Measurements from ENCODE around the gene SEC23A.

Gene SEC23A

GRCh38 chr14:39038542-39038941 lies 64.5 kb downstream of the SEC23A start:
- no peak for TF ChIP-seq CTCF (conservative IDR thresholded peaks at IDR 0.05; ENCODE audit: control insufficient read depth, insufficient read depth, low read depth, low read length)
- DNase-seq (ENCODE audit: low read depth): no peak
- H3K4me3 ChIP-seq (ENCODE audit: control insufficient read depth, low read depth, low read length): no peak overlapping the region

- DNase-seq (ENCODE audit: low read depth): no peak
- TF ChIP-seq CTCF (conservative IDR thresholded peaks at IDR 0.05; ENCODE audit: control insufficient read depth, insufficient read depth, low read depth, low read length): no peak
- H3K4me3 ChIP-seq (ENCODE audit: control insufficient read depth, low read depth, low read length): no peak overlapping the region
These were observed 66.3 kb downstream of the SEC23A start for GRCh38 chr14:39036760-39037159.

GRCh38 chr14:39035336-39035735 lies 67.7 kb downstream of the SEC23A start:
- DNase-seq (ENCODE audit: low read depth): no peak
- TF ChIP-seq CTCF (conservative IDR thresholded peaks at IDR 0.05; ENCODE audit: control insufficient read depth, insufficient read depth, low read depth, low read length): no peak
- H3K4me3 ChIP-seq (ENCODE audit: control insufficient read depth, low read depth, low read length): no peak overlapping the region

- DNase-seq (ENCODE audit: low read depth): no peak
- no peak overlapping the region for H3K4me3 ChIP-seq (ENCODE audit: control insufficient read depth, low read depth, low read length)
- TF ChIP-seq CTCF (conservative IDR thresholded peaks at IDR 0.05; ENCODE audit: control insufficient read depth, insufficient read depth, low read depth, low read length): peak; percentile 36
These were observed 68.3 kb downstream of the SEC23A start for GRCh38 chr14:39034481-39035296.

GRCh38 chr14:39033371-39033770 lies 69.7 kb downstream of the SEC23A start:
- no peak for DNase-seq (ENCODE audit: low read depth)
- no peak for TF ChIP-seq CTCF (conservative IDR thresholded peaks at IDR 0.05; ENCODE audit: control insufficient read depth, insufficient read depth, low read depth, low read length)
- no peak overlapping the region for H3K4me3 ChIP-seq (ENCODE audit: control insufficient read depth, low read depth, low read length)

DNA sequence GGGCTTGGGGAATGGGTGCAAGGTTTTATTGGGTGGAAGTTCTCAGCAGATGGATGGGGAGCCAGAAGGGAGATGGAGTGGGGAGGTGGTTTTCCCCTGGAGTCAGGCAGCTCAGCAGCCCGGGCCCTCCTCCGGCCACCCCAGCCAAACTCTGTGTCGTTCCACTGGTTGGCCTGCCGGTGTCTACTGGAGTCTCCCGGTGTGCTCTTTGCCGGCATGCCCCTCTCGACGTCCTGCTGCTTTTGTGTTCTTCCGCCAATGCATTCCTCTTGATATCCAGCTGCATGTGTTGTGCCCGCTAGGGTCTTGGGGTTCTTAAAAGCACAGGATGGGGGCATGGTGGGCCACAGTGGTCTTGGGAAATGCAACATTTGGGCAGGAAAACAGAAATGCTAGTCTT lies 72.8 kb downstream of the SEC23A start:
- no peak overlapping the region for H3K4me3 ChIP-seq (ENCODE audit: control insufficient read depth, low read depth, low read length)
- no peak for TF ChIP-seq CTCF (conservative IDR thresholded peaks at IDR 0.05; ENCODE audit: control insufficient read depth, insufficient read depth, low read depth, low read length)
- DNase-seq (ENCODE audit: low read depth): no peak
